ENCODE measurements around the gene ADGRL3.

GRCh38 chr4:61933527-61933926 lies 733.4 kb downstream of the ADGRL3 start:
- no peak for TF ChIP-seq CTCF (IDR thresholded peaks at IDR 0.05)
- TF ChIP-seq POLR2A (IDR thresholded peaks at IDR 0.05), result no peak
- no peak for TF ChIP-seq POLR2AphosphoS5 (IDR thresholded peaks at IDR 0.05)
- no peak for TF ChIP-seq EP300 (IDR thresholded peaks at IDR 0.05)
